Trophoblast cell (in vitro differentiated cells and primary cell): ENCODE data around the gene SMIM30. TPM values are rescaled to one million over a fixed set of nuclear protein-coding genes. Genes with fewer than 3 reads are reported as not detected.
"Not testable (repeated sequence)": the region's sequence is repeated elsewhere in the genome, so short reads cannot be mapped to it uniquely, and the experiment has no call there.

ENCODE experiments used
- DNase-seq, 2 donors: peaks; one replicate each; pipeline ENCODE4 v3.0.0-alpha.2; 2016
- H2AFZ ChIP-seq: 2 replicates; pipeline ENCODE4 v1.6.1; 2013; ENCODE audit warnings: low read length, moderate library complexity, mild to moderate bottlenecking; ENCODE audit not compliant: insufficient read depth, poor library complexity
- H2AK5ac ChIP-seq: 2 replicates; pipeline ENCODE4 v1.6.1; 2013; ENCODE audit warnings: mild to moderate bottlenecking, low read length
- H2BK120ac ChIP-seq: 2 replicates; pipeline ENCODE4 v1.6.1; 2013; ENCODE audit warnings: low read length, mild to moderate bottlenecking, moderate library complexity; ENCODE audit not compliant: insufficient read depth, poor library complexity
- H2BK12ac ChIP-seq: 2 replicates; pipeline ENCODE4 v1.6.1; 2013; ENCODE audit warnings: mild to moderate bottlenecking, low read length, moderate library complexity
- H2BK5ac ChIP-seq: 2 replicates; pipeline ENCODE4 v1.6.1; 2013; ENCODE audit warnings: low read length, low read depth, moderate library complexity, mild to moderate bottlenecking; ENCODE audit not compliant: poor library complexity
- H3K14ac ChIP-seq: 2 replicates; pipeline ENCODE4 v1.6.1; 2013; ENCODE audit warnings: mild to moderate bottlenecking, low read length
- H3K18ac ChIP-seq: 2 replicates; pipeline ENCODE4 v1.6.1; 2013; ENCODE audit warnings: mild to moderate bottlenecking, low read length
- H3K23ac ChIP-seq: 2 replicates; pipeline ENCODE4 v1.6.1; 2013; ENCODE audit warnings: low read length
- H3K27ac ChIP-seq: 2 replicates; pipeline ENCODE4 v1.5.1; 2013; ENCODE audit warnings: low read depth, mild to moderate bottlenecking, inconsistent platforms, low read length, moderate library complexity
- H3K27me3 ChIP-seq: 2 replicates; pipeline ENCODE4 v1.6.1; 2013; ENCODE audit warnings: inconsistent platforms, mild to moderate bottlenecking, low read length, moderate library complexity; ENCODE audit not compliant: insufficient read depth
- H3K36me3 ChIP-seq, 2 experiments: 1 replicate in 1 of 2; 2 replicates in 1 of 2; pipeline ENCODE4 v1.6.1; 2013; ENCODE audit warnings: low read length in 2 of 2, mild to moderate bottlenecking in 2 of 2, moderate library complexity in 1 of 2; ENCODE audit not compliant: insufficient read depth in 2 of 2, control insufficient read depth in 1 of 2
- H3K4ac ChIP-seq: 2 replicates; pipeline ENCODE4 v1.6.1; 2013; ENCODE audit warnings: low read depth, mild to moderate bottlenecking, low read length, moderate library complexity
- H3K4me1 ChIP-seq, 2 experiments: 1 replicate in 1 of 2; 2 replicates in 1 of 2; pipeline ENCODE4 v1.6.1; 2013; ENCODE audit warnings: low read length in 2 of 2, mild to moderate bottlenecking in 2 of 2, moderate library complexity in 1 of 2; ENCODE audit not compliant: insufficient read depth in 2 of 2, control insufficient read depth in 1 of 2
- H3K4me2 ChIP-seq: 2 replicates; pipeline ENCODE4 v1.6.1; 2013; ENCODE audit warnings: inconsistent platforms, mild to moderate bottlenecking, low read length, moderate library complexity
- H3K4me3 ChIP-seq: 2 replicates; pipeline ENCODE4 v1.5.1; 2013; ENCODE audit warnings: mild to moderate bottlenecking, low read depth, low read length, inconsistent platforms
- H3K79me1 ChIP-seq: one replicate; pipeline ENCODE4 v1.6.1; 2013; ENCODE audit warnings: low read length
- H3K79me2 ChIP-seq: 2 replicates; pipeline ENCODE4 v1.6.1; 2013; ENCODE audit warnings: low read length, mild to moderate bottlenecking; ENCODE audit not compliant: control insufficient read depth, insufficient read depth, poor library complexity
- H3K9ac ChIP-seq: 2 replicates; pipeline ENCODE4 v1.6.1; 2013; ENCODE audit warnings: mild to moderate bottlenecking, low read length
- H3K9me3 ChIP-seq: 2 replicates; pipeline ENCODE4 v1.6.1; 2013; ENCODE audit warnings: low read depth, mild to moderate bottlenecking, control low read depth, inconsistent platforms, low read length; ENCODE audit not compliant: insufficient read depth
- H4K12ac ChIP-seq: 2 replicates; pipeline ENCODE4 v1.6.1; 2013; ENCODE audit warnings: low read depth, mild to moderate bottlenecking, low read length, moderate library complexity
- H4K8ac ChIP-seq: 2 replicates; pipeline ENCODE4 v1.6.1; 2013; ENCODE audit warnings: low read depth, mild to moderate bottlenecking, low read length, moderate library complexity
- H4K91ac ChIP-seq: one replicate; pipeline ENCODE4 v1.6.1; 2013; ENCODE audit warnings: low read depth, mild to moderate bottlenecking, low read length, moderate library complexity
- WGBS: extraction: QIAGEN DNeasy Blood & Tissue Kit; methylation state at CpG from one replicate; pipeline ENCODE4 v1.1.7; 2013; ENCODE audit warnings: missing lambda C conversion rate; ENCODE audit not compliant: insufficient read length, insufficient coverage; ENCODE audit errors: extremely low coverage; 5-methylcytosine and 5-hydroxymethylcytosine counted together
- polyA plus RNA-seq: library from polyadenylated mRNA; stranded (reverse); fragments of 200-250 nt; gene quantifications from 2 replicates; pipeline ENCODE4 v1.2.3, GENCODE V29; 2013

The SMIM30 gene
- 91.5 and 92.1 TPM in 2 replicates for polyA plus RNA-seq

- H4K91ac ChIP-seq, result peak within 1 kb of the TSS; percentile 55
- H3K27me3 ChIP-seq, result no peaks in the 10 kb centered on the region
- H4K8ac ChIP-seq, result peak within 1 kb of the TSS; percentile 75
- H3K4me3 ChIP-seq, result peak within 1 kb of the TSS; percentile 35
- WGBS, result no CpG with 5 or more reads among the region's 35 CpGs
- H2BK12ac ChIP-seq, result no peak within 1 kb of the TSS
- DNase-seq, result peak; percentile 83 to 87
- peak within 1 kb of the TSS; percentile 51 for H2BK120ac ChIP-seq
- H3K36me3 ChIP-seq, result no peaks in the 10 kb centered on the region
- no peak within 1 kb of the TSS for H4K12ac ChIP-seq
- no peaks in the 10 kb centered on the region for H3K9me3 ChIP-seq
- no peak within 1 kb of the TSS for H3K18ac ChIP-seq
- H2AFZ ChIP-seq, result no peak within 1 kb of the TSS
- no peak within 1 kb of the TSS for H3K4ac ChIP-seq
- peak within 1 kb of the TSS; percentile 71 for H3K4me2 ChIP-seq
- no peak within 1 kb of the TSS for H3K23ac ChIP-seq
- no peak within 1 kb of the TSS for H2AK5ac ChIP-seq
- peak within 1 kb of the TSS; percentile 59 for H3K9ac ChIP-seq
- H3K27ac ChIP-seq, result peak within 1 kb of the TSS; percentile 65
- H3K79me2 ChIP-seq, result no peaks in the 10 kb centered on the region
- H3K4me1 ChIP-seq, result peaks cover 0 to 3% of the 10 kb centered on the region in 2 experiments
- H3K79me1 ChIP-seq, result peaks cover 3% of the 10 kb centered on the region
- H2BK5ac ChIP-seq, result no peak within 1 kb of the TSS
- H3K14ac ChIP-seq, result no peak within 1 kb of the TSS
Observed at GRCh38 chr7:113118074-113118959, at the start of gene SMIM30. SMIM30 (minus strand) TSS chr7:113118554; CDS start chr7:113117578, 976 bp downstream.

DNA sequence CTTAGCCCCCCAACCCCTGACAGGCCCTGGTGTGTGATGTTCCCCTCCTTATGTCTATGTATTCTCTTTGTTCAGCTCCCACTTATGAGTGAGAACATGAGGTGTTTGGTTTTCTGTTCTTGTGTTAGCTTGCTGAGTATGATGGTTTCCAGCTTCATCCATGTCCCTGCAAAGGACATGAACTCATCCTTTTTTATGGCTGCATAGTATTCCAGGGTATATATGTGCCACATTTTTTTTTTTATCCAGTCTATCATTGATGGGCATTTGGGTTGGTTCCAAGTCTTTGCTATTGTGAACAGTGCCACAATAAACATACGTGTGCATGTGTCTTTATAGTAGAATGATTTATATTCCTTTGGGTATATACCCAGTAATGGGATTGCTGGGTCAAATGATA lies 47.8 kb upstream of the SMIM30 start:
- H3K4me1 ChIP-seq, H3K18ac ChIP-seq, H4K91ac ChIP-seq, H3K79me2 ChIP-seq, H2BK12ac ChIP-seq, H3K14ac ChIP-seq, H3K23ac ChIP-seq, DNase-seq, H3K4ac ChIP-seq, H3K4me2 ChIP-seq, H3K27ac ChIP-seq, H2AFZ ChIP-seq, H2BK5ac ChIP-seq, H4K8ac ChIP-seq, H2BK120ac ChIP-seq, H3K4me3 ChIP-seq, H3K9ac ChIP-seq, H3K79me1 ChIP-seq, H3K27me3 ChIP-seq, H3K9me3 ChIP-seq, H4K12ac ChIP-seq, H3K36me3 ChIP-seq, H2AK5ac ChIP-seq: not testable (repeated sequence)
- WGBS, result no CpG with 5 or more reads among the region's 1 CpG

DNA sequence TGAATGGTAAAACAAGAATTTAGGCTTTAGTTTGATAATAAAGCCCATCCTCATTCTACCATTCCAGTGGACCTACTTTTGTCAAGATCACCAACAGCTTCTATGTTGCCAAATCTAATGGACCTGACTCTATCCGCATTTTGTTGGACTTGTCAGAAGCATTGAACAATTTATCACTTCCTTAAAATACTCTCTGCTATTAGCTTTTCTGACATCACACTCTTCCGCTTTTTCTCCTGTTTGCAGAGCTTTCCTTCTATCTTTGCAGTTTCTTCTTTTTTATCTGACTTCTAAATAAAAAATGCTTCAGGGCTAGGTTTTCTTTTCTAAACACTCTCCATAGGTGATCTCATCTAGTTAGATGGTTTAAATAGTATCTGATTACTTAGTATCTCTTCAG lies 42.7 kb upstream of the SMIM30 start:
- Histone ChIP-seq H3K9ac (no peak overlapping the region), H4K8ac (no peak overlapping the region), H3K4me3 (no peak overlapping the region), H2BK120ac (no peak overlapping the region), H2BK12ac (no peak overlapping the region), H3K4me2 (no peak overlapping the region), H3K27me3 (no peaks in the 10 kb centered on the region), H4K12ac (no peak overlapping the region), H3K36me3 (no peaks in the 10 kb centered on the region), H3K4ac (no peak overlapping the region), H3K23ac (no peak overlapping the region), H2BK5ac (no peak overlapping the region), H3K18ac (no peak overlapping the region), H3K79me1 (no peaks in the 10 kb centered on the region), H3K9me3 (no peaks in the 10 kb centered on the region), H3K4me1 (no peaks in the 10 kb centered on the region), H3K27ac (no peak overlapping the region), H2AK5ac (no peak overlapping the region), H3K14ac (no peak overlapping the region), H4K91ac (no peak overlapping the region), H2AFZ (no peak overlapping the region), H3K79me2 (no peaks in the 10 kb centered on the region)
- DNase-seq, result no peak
- WGBS, result no CpG with 5 or more reads among the region's 2 CpGs

DNA sequence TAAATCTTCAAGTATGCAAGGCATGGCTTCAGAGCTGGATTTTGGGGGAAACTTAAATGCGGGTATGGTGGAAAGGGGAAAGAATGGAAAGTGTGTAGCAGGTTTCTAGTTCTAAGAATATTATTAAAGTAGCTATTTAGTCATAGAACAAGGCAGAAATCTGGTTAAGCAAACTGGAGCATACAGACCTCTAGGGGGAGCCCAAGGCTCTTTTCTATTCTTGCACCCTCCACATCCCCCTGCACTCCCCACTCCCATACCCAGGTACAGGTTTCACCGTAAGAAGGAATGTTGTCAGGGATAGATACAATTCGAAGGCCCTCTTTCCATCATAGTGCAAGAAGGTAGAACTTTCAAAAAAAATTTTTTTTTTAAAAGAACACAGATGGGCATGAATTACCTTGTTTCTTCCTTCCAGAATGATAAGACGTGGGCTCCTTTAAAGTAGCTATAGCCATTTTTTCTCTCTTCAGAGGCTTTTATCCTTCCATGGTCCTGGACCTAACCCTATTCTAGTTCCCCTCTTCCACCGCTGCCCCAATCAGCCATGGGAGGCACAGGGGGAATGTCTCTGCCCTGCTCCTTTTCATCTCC lies 41.5 kb upstream of the SMIM30 start:
- Histone ChIP-seq H2BK12ac (no peak overlapping the region), H3K27ac (no peak overlapping the region), H3K23ac (no peak overlapping the region), H2BK5ac (no peak overlapping the region), H3K79me1 (no peaks in the 10 kb centered on the region), H4K91ac (no peak overlapping the region), H3K9me3 (no peaks in the 10 kb centered on the region), H3K4me1 (no peaks in the 10 kb centered on the region), H3K79me2 (no peaks in the 10 kb centered on the region), H2AFZ (no peak overlapping the region), H3K4me2 (no peak overlapping the region), H2BK120ac (no peak overlapping the region), H3K14ac (no peak overlapping the region), H3K9ac (no peak overlapping the region), H3K4ac (no peak overlapping the region), H4K12ac (no peak overlapping the region), H2AK5ac (no peak overlapping the region), H3K27me3 (no peaks in the 10 kb centered on the region), H4K8ac (no peak overlapping the region), H3K4me3 (no peak overlapping the region), H3K18ac (no peak overlapping the region), H3K36me3 (no peaks in the 10 kb centered on the region)
- DNase-seq, result peak; percentile 40 to 63
- WGBS, result no CpG with 5 or more reads among the region's 5 CpGs
